Natural killer cell treated with Interleukin-12 subunit alpha and Interleukin-12 subunit beta and Interleukin-15 and Interleukin-18, amount 100 ng/mL, for 72 hours (primary cell): ENCODE data around the gene GPR151. TPM values are rescaled to one million over a fixed set of nuclear protein-coding genes. Genes with fewer than 3 reads are reported as not detected.
A peak's percentile ranks its signal among the peaks of the same experiment; 100 is the strongest.

Experiments used
- ATAC-seq, 2 donors: fragments of 150-1000 bp; cut with Tn5 transposase in 1 of 2; sonication (Bioruptor Pico), chemical (Tn5 transposase) in 1 of 2; 2 replicates each; pipeline ENCODE4 v1.10.0; 2021
- DNase-seq: peaks from one replicate; pipeline ENCODE4 v3.0.0; 2022; ENCODE audit warnings: low spot score
- H3K27ac Mint-ChIP-seq, 2 donors: 1 replicate in 1 of 2; 2 replicates in 1 of 2; pipeline ENCODE4 v1.8.0; 2022; ENCODE audit warnings: mixed read lengths in 2 of 2, mild to moderate bottlenecking in 1 of 2, moderate library complexity in 1 of 2
- H3K27me3 Mint-ChIP-seq, 2 donors: 1 replicate in 1 of 2; 2 replicates in 1 of 2; pipeline ENCODE4 v1.8.0; 2022; ENCODE audit warnings: mixed read lengths in 2 of 2
- H3K36me3 Mint-ChIP-seq: one replicate; pipeline ENCODE4 v1.8.0; 2022; ENCODE audit warnings: mixed read lengths
- H3K4me1 Mint-ChIP-seq, 2 donors: 1 replicate in 1 of 2; 2 replicates in 1 of 2; pipeline ENCODE4 v1.8.0; 2022; ENCODE audit warnings: low read depth in 2 of 2, mixed read lengths in 2 of 2, mild to moderate bottlenecking in 1 of 2
- H3K4me3 Mint-ChIP-seq: one replicate; pipeline ENCODE4 v1.8.0; 2022; ENCODE audit warnings: mixed read lengths
- H3K9me3 Mint-ChIP-seq: 2 replicates; pipeline ENCODE4 v1.8.0; 2022; ENCODE audit warnings: mixed read lengths
- total RNA-seq, 2 donors: library from RNA; stranded (reverse); gene quantifications; one replicate each; pipeline ENCODE4 v1.2.3, GENCODE V29; 2022

The GPR151 gene
- total RNA-seq, 2 donors from 2014 or later = not detected

DNA sequence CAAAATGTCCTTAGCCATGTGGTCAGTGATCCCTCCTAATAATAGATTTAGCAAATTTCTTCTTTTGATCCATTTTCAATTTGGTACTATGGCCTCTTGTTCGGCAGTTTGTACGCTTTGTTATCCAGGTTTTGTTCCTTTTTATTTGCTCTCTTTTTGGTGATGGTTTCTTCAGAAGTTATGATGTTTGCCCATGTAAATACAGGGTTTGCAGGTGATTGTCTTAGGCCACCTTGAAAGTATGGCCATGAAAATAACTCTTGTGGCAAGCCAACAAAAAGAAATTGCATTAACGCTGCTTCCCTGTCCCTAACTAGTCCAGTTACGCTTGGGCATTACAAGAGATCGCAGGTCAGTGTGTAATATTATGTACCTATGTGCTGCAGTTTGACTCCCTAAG is 8.6 kb downstream of the GPR151 start:
- no peaks in the 10 kb centered on the region for H3K27me3 Mint-ChIP-seq
- ATAC-seq = no peak

DNA sequence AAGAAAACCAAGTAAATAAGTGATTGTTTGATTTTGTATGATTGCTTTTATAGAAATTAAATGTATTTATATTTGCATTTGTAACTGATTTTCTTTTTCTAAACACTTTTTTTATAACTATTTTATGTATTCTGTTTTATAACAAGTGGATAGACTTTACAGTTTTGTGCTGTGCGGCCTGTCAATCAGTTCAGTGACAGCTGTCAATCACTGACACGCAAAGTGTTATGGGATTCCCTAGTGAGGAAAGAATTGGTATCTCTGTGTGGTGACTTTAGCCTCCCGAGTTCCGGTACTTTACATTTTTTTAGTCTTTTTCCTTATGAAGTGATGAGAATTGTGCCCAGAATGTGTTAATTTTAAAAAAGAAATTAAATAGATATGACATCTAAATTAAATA is 16.3 kb downstream of the GPR151 start:
- Mint-ChIP-seq H3K36me3 (peaks cover 27% of the 10 kb centered on the region), H3K4me3 (no peak overlapping the region), H3K27me3 (no peaks in the 10 kb centered on the region), H3K9me3 (no peaks in the 10 kb centered on the region), H3K27ac (no peak overlapping the region), H3K4me1 (peaks cover 0 to 4% of the 10 kb centered on the region in 2 donors)
- DNase-seq (no peak), ATAC-seq (no peak)

More for the DNA sequence above, 8.6 kb downstream of the GPR151 start:
- H3K27ac Mint-ChIP-seq = no peak overlapping the region
- no peak for DNase-seq
- no peak overlapping the region for H3K4me3 Mint-ChIP-seq
- no peaks in the 10 kb centered on the region for H3K9me3 Mint-ChIP-seq
- no peaks in the 10 kb centered on the region for H3K4me1 Mint-ChIP-seq
- peaks cover 42% of the 10 kb centered on the region for H3K36me3 Mint-ChIP-seq

DNA sequence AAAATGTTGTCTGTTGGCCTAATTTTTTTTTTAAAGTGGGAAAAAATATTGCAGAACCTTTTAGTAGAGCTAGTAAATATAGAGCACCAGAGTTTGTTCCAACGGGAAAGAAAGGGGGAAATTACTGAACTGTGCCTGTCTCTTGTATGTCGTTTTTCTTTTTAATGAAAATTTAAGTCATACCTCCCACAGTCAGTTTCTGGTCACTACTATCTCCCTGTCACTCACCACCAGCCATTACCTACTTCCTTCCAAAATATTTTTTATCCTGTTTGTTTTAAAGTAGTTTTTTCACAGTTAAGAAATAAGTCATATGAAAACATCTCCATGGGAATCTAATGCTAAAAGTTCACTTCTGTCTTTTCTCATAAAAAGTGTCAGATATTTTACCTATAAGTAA is 21.3 kb downstream of the GPR151 start:
- DNase-seq (no peak), ATAC-seq (no peak)
- H3K4me1 Mint-ChIP-seq = peaks cover 0 to 4% of the 10 kb centered on the region in 2 donors
- H3K27me3 Mint-ChIP-seq = no peaks in the 10 kb centered on the region
- H3K27ac Mint-ChIP-seq = no peak overlapping the region
- no peak overlapping the region for H3K4me3 Mint-ChIP-seq
- H3K9me3 Mint-ChIP-seq = no peaks in the 10 kb centered on the region
- H3K36me3 Mint-ChIP-seq = peaks cover 24% of the 10 kb centered on the region

DNA sequence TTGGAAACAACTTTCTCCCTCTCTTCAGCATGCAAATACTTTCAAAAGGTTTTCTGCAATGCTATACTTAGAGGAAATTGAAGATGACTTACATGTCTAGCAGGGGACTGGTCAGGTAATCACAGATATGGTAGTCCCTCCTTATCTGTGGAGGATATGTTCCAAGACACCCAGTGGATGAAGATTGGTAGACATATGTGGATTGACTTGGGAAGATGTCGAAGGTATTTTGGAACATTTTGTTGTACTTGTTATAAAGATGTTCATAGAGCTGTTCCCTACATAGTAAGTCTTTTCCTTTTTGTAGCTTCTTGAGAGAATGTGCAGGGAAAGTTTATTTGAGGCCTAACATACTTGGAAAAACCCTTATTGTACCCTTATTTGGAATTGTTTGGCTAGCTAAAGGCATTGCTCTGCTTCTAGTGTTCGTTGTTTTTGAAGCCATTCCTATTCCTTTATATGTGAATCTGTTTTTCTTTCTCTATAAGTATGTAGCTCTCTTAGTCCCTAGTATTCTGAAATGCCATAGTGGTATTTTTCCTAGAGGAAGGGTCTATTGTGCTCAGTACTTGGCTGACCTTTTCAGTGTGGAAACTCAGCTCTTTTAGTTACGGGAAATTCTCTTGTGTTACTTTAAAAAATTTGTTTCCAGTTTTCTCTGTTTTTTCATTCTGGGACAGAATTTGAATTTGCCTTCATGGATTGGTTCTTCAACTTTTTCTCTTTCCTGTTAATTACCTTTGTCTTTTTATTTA is 25.7 kb downstream of the GPR151 start:
- DNase-seq (no peak), ATAC-seq (no peak)
- H3K4me1 Mint-ChIP-seq = no peaks in the 10 kb centered on the region
- no peak overlapping the region for H3K27ac Mint-ChIP-seq
- no peak overlapping the region for H3K4me3 Mint-ChIP-seq
- H3K9me3 Mint-ChIP-seq = no peaks in the 10 kb centered on the region
- H3K36me3 Mint-ChIP-seq = peaks cover 36% of the 10 kb centered on the region
- no peaks in the 10 kb centered on the region for H3K27me3 Mint-ChIP-seq

DNA sequence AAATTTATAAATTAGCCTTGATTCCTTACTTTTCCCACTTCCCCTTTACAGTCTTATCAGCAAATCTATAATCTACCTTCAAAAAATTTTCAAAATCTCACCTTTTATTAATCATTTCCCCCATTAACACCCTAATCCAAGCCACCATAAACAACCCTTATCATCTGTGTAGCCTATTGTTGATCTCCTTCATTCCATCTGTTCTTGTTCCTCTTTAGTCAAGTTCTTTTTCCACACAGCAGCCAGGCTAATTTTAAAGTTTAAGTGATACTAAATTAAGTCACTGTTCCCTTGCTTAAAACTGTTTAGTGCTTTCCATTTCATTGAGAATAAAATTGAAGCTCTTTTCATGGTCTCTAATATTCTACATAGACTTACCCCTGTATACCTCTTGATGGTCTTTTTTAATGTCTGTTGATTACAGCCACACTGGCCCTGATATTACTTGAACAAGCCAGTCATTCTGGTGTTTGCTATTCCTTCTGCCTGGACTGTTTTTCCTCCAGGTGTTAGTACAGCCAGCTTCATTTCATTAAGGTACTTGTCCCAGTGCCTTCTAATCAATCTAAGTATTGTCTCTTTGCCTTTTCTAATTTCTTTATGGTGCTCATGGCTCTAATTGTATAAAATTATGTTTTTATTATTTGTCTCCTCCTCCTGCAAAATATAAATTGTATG is 31.1 kb downstream of the GPR151 start:
- Mint-ChIP-seq H3K36me3 (peaks cover 56% of the 10 kb centered on the region), H3K4me1 (no peaks in the 10 kb centered on the region), H3K27ac (no peak overlapping the region), H3K27me3 (no peaks in the 10 kb centered on the region), H3K4me3 (no peak overlapping the region), H3K9me3 (no peaks in the 10 kb centered on the region)
- ATAC-seq (no peak), DNase-seq (no peak)

DNA sequence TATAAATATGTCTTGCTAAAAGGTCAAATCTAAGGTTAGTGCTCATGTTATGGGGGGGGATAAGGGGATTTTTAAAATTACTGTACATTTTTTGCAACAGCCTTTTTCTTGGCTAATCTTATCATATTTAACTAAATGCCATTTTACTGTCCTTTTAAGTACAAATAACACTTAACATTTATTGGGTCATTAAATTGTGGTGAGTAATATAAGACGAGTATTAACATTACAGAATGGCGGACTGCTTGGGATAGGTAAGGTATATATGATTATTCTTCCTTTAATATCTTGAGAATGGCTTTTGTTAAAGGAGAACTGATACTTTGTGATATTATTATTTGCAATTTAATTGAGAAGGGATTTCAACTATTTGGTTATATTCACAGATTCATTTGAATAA is 33.2 kb downstream of the GPR151 start:
- Mint-ChIP-seq H3K27ac (no peak overlapping the region), H3K27me3 (no peaks in the 10 kb centered on the region), H3K9me3 (no peaks in the 10 kb centered on the region), H3K36me3 (peaks cover 50% of the 10 kb centered on the region), H3K4me3 (no peak overlapping the region), H3K4me1 (no peaks in the 10 kb centered on the region)
- ATAC-seq (no peak), DNase-seq (no peak)

DNA sequence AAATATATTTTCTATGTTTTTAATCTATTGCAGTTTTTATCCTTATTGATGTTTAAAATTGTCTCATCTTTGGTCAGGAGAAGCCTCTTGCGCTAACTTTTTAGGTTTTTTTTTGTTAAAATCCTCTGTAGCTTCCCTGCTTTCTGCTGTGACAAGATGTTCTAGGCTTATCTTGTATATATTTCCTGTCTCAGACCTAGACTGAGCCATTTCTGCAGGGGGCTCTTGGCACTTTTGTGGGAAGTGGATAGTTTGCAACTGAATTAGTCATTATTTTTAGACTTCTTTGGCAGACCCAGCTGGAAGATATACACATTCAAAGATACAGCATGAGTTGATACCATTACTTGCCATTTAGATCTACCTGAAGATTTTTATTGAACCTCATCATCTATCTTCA is 40.1 kb downstream of the GPR151 start:
- ATAC-seq (no peak), DNase-seq (no peak)
- Mint-ChIP-seq H3K36me3 (peaks cover 43% of the 10 kb centered on the region), H3K9me3 (no peaks in the 10 kb centered on the region), H3K4me3 (no peak overlapping the region), H3K27ac (no peak overlapping the region), H3K27me3 (no peaks in the 10 kb centered on the region), H3K4me1 (peaks cover 4% of the 10 kb centered on the region in 2 donors)

DNA sequence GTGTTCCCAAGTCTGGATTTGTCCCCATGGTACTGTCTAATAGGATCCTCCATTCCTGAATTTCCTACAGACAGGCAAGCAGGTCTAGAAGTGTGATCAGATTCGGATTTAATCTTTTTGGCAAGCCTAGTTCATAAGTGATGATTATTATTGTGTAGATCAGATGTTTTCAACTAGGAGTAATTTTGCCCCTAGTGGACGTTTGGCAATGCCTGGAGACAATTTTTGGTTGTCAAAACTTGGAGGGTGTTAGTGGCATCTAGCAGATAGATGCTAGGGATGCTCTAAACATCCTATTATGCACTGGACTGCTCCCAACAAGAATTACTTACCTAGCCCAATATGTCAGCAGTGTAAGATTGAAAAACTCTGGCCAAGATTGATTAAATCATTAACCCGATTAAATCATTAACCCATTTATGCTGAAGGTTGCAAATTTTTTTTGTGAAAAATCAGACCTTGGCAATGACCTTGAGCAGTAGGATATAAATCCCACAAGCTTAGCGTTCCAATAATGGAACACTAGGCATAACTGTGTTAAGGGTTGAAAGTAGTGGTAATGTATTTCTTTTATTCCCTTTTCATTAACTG is 40.7 kb downstream of the GPR151 start:
- no peaks in the 10 kb centered on the region for H3K27me3 Mint-ChIP-seq
- H3K4me3 Mint-ChIP-seq = no peak overlapping the region
- no peaks in the 10 kb centered on the region for H3K9me3 Mint-ChIP-seq
- ATAC-seq (no peak), DNase-seq (no peak)
- peaks cover 4% of the 10 kb centered on the region in 2 donors for H3K4me1 Mint-ChIP-seq
- no peak overlapping the region for H3K27ac Mint-ChIP-seq
- H3K36me3 Mint-ChIP-seq = peaks cover 46% of the 10 kb centered on the region

DNA sequence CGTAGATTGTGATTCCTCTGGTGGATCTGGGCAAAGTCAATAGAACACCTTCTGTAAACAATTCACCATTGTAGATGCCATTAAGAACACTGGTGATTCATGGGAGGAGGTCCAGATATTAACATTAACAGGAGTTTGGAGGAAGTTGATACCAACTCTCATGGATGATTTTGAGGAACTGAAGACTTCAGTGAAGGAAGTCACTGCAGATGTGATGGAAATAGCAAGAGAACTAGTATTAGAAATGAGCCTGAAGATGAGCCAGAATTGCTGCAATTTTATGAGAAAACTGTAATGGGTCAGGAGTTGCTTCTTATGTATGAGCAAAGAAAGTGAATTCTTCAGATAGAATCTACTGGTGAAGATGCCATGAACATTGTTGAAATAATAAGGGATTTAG is 41.9 kb downstream of the GPR151 start:
- Mint-ChIP-seq H3K27me3 (no peaks in the 10 kb centered on the region), H3K9me3 (no peaks in the 10 kb centered on the region), H3K36me3 (peaks cover 42% of the 10 kb centered on the region), H3K27ac (no peak overlapping the region), H3K4me3 (no peak overlapping the region), H3K4me1 (peaks cover 4% of the 10 kb centered on the region in 2 donors)
- no peak for DNase-seq
- ATAC-seq = no peak

DNA sequence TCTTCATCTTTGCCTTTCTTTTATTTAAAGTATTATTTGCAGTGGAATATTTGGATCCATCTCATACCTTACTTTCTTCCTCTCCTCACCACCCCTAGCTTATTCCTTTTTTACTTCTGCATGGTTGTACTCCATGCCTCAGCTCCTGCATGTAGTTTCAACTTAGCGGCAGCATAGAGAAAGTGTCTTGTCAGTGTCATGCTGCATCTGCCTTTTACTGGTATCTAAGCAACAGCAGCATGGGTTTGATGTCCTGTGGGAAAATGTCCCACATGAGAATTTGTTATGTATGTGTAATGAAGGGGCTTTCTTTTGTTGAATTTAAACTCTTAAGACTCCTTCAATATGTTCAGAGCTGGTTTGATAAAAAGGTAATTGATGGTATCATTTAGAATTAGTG is 48.2 kb downstream of the GPR151 start:
- Mint-ChIP-seq H3K27me3 (no peaks in the 10 kb centered on the region), H3K4me3 (no peak overlapping the region), H3K36me3 (peaks cover 45% of the 10 kb centered on the region), H3K4me1 (peaks cover 8 to 10% of the 10 kb centered on the region in 2 donors), H3K27ac (peak overlapping the region in 1 of 2 donors; percentile 51), H3K9me3 (no peaks in the 10 kb centered on the region)
- ATAC-seq (no peak), DNase-seq (no peak)

DNA sequence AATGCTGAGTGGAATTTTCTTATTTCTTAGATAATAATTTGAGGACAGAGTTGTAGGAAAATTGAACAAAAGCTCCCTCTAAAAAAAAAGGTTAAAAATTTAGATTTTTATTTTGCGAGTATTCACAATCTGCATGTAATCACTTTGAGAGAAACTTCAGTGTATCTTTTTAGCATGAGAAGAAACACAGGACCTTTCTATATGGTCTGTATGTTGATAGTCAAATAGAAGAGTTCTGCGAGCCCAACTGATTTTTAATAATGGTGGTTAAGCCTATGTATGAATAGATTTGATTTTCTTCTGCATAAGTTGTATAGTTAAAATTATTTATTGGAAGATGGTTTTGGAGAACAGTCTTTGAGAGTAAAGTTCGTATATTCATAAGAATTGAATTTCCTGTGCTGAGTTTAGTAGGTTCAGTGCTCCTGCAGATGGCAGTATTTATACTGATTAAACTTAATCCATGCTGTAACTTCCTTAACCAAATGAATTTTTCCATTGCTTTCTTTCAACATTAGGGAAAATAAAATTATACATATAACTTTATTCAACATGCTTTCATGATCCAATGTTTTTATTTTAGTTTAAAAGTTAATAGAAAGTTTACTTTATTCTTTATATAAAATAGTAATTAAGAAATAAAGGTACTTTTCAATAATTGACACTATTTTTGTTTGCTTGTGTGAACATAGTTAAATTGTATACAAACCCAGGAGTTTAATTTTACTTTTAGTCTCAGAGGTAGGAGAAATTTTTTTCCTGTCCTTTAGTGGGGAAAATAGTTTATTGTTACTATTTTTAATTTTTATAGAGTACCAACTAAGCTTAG is 49.3 kb downstream of the GPR151 start:
- peaks cover 38% of the 10 kb centered on the region for H3K36me3 Mint-ChIP-seq
- H3K4me1 Mint-ChIP-seq = peaks cover 8 to 10% of the 10 kb centered on the region in 2 donors

DNA sequence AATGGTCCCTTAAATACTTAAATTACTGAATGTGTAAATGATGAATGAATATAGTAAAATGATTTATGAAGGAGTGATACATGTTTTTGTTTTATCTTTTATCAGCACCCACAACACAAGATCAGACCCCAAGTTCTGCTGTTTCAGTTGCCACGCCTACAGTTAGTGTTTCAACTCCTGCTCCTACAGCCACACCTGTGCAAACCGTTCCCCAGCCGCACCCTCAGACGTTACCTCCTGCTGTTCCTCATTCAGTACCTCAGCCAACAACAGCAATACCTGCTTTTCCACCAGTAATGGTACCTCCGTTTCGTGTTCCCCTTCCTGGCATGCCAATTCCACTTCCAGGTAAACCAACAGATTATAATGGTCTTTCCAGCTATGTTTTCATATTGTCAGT is 52.5 kb downstream of the GPR151 start:
- no peak overlapping the region for H3K4me3 Mint-ChIP-seq
- H3K9me3 Mint-ChIP-seq = no peaks in the 10 kb centered on the region
- peaks cover 43% of the 10 kb centered on the region for H3K36me3 Mint-ChIP-seq
- peaks cover 15 to 16% of the 10 kb centered on the region in 2 donors for H3K4me1 Mint-ChIP-seq
- H3K27ac Mint-ChIP-seq = no peak overlapping the region
- DNase-seq (no peak), ATAC-seq (no peak)
- no peaks in the 10 kb centered on the region for H3K27me3 Mint-ChIP-seq

More for the DNA sequence above, 49.3 kb downstream of the GPR151 start:
- ATAC-seq = no peak
- no peaks in the 10 kb centered on the region for H3K9me3 Mint-ChIP-seq
- H3K4me3 Mint-ChIP-seq = no peak overlapping the region
- H3K27me3 Mint-ChIP-seq = no peaks in the 10 kb centered on the region
- H3K27ac Mint-ChIP-seq = peak overlapping the region in 1 of 2 donors; percentile 51
- DNase-seq = no peak
